Parietal lobe (tissue), 1 donor: Measurements from ENCODE around the gene CFAP20DC. TPM values are rescaled to one million over a fixed set of nuclear protein-coding genes. Genes with fewer than 3 reads are reported as not detected.

ENCODE experiments used
- total RNA-seq: library from RNA; depleted of rRNA; stranded (reverse); fragments of >200 nt; gene quantifications from one replicate; pipeline ENCODE4 v1.2.3, GENCODE V29; 2014

The CFAP20DC gene
- 4.1 TPM for total RNA-seq

GRCh38 chr3:59049671-59050331 is at the start of gene CFAP20DC:
TSS of gene CFAP20DC (minus strand) at chr3:59050025. CDS start at chr3:59049631, 394 bp downstream.

